SK-N-SH treated with all-trans-retinoic acid at 6 μM for 48 hours (cell line): ENCODE data around the gene ZNF699.

Experiments
- ATAC-seq: fragments of 200-7000 bp; cut with Tn5 transposase; 3 replicates; pipeline ENCODE4 v1.9.1; 2020; ENCODE audit warnings: mild to moderate bottlenecking, moderate library complexity
- OSR1 ChIP-seq: fragments of 250-450 bp; sonication (Bioruptor Pico); IDR thresholded peaks from 2 replicates; pipeline ENCODE4 v1.8.0; 2022; ENCODE audit warnings: moderate library complexity, mild to moderate bottlenecking, inconsistent platforms
- RARB ChIP-seq: fragments of 250-450 bp; sonication (Bioruptor Pico); IDR thresholded peaks from 2 replicates; pipeline ENCODE4 v1.8.0; 2021; ENCODE audit warnings: mild to moderate bottlenecking, moderate library complexity
- SNAI2 ChIP-seq: fragments of 250-450 bp; sonication (Bioruptor Pico); IDR thresholded peaks from 2 replicates; pipeline ENCODE4 v1.5.0; 2020; ENCODE audit warnings: mild to moderate bottlenecking, moderate library complexity
- TOX ChIP-seq: fragments of 250-450 bp; sonication (Bioruptor Pico); IDR thresholded peaks from 2 replicates; pipeline ENCODE4 v1.8.0; 2021; ENCODE audit warnings: mild to moderate bottlenecking, moderate library complexity, borderline replicate concordance
- ZNF70 ChIP-seq: fragments of 450-650 bp; formaldehyde crosslinking; IDR thresholded peaks from 2 replicates; pipeline ENCODE4 v1.5.0; 2020; ENCODE audit warnings: mild to moderate bottlenecking, moderate library complexity
- TF ChIP-seq, protein P1 (sequence below): fragments of 250-450 bp; sonication (Bioruptor Pico); IDR thresholded peaks from 2 replicates; pipeline ENCODE4 v1.8.0; 2020; ENCODE audit warnings: mild to moderate bottlenecking, moderate library complexity, borderline replicate concordance
- TF ChIP-seq, protein P2 (sequence below): fragments of 250-450 bp; sonication (Bioruptor Pico); IDR thresholded peaks from 2 replicates; pipeline ENCODE4 v1.8.0; 2021; ENCODE audit warnings: low read depth, mild to moderate bottlenecking, moderate library complexity, borderline replicate concordance
- TF ChIP-seq, protein P3 (sequence below): fragments of 250-450 bp; sonication (Bioruptor Pico); IDR thresholded peaks from 2 replicates; pipeline ENCODE4 v1.5.1; 2021; ENCODE audit warnings: mild to moderate bottlenecking, moderate library complexity
- TF ChIP-seq, protein P4 (sequence below): fragments of 250-450 bp; sonication (Bioruptor Pico); IDR thresholded peaks from 2 replicates; pipeline ENCODE4 v1.5.1; 2020; ENCODE audit warnings: low read depth, mild to moderate bottlenecking, moderate library complexity
- TF ChIP-seq, protein P5 (sequence below): fragments of 250-450 bp; sonication (Bioruptor Pico); IDR thresholded peaks from 2 replicates; pipeline ENCODE4 v1.5.0; 2020; ENCODE audit warnings: mild to moderate bottlenecking, moderate library complexity

The ZNF699 gene

DNA sequence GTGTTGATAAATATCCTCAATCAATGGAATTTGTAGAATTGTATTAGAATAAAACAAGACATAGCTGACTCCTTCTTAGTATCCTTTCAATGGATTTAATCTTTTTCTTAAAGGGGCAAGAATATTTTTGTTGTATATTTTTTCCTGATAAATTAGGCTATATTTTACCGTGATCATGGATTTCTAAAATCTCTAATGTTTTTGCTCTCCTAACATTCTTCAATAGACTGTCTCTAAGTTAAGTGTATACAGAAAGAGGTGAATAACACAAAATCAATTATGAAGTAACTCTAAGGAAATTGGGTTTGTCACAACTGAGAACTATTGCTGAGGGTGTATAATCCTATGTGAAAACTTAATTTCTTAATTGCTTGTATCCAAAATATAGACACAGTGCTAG, 59.0 kb downstream of the ZNF699 start, which contains the start of gene OR7E24:
OR7E24 (plus strand) TSS at position 301 of the 400 bp plus-strand sequence. CDS start 114 bp downstream, outside the sequence.
- ATAC-seq, result no peak
- TF ChIP-seq, protein P1, sequence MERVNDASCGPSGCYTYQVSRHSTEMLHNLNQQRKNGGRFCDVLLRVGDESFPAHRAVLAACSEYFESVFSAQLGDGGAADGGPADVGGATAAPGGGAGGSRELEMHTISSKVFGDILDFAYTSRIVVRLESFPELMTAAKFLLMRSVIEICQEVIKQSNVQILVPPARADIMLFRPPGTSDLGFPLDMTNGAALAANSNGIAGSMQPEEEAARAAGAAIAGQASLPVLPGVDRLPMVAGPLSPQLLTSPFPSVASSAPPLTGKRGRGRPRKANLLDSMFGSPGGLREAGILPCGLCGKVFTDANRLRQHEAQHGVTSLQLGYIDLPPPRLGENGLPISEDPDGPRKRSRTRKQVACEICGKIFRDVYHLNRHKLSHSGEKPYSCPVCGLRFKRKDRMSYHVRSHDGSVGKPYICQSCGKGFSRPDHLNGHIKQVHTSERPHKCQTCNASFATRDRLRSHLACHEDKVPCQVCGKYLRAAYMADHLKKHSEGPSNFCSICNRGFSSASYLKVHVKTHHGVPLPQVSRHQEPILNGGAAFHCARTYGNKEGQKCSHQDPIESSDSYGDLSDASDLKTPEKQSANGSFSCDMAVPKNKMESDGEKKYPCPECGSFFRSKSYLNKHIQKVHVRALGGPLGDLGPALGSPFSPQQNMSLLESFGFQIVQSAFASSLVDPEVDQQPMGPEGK (CRISPR knock-in tag), result no peak
- no peak for TF ChIP-seq RARB (CRISPR knock-in tag)
- TF ChIP-seq TOX (CRISPR knock-in tag), result no peak
- no peak for TF ChIP-seq ZNF70 (CRISPR knock-in tag)
- TF ChIP-seq, protein P2, sequence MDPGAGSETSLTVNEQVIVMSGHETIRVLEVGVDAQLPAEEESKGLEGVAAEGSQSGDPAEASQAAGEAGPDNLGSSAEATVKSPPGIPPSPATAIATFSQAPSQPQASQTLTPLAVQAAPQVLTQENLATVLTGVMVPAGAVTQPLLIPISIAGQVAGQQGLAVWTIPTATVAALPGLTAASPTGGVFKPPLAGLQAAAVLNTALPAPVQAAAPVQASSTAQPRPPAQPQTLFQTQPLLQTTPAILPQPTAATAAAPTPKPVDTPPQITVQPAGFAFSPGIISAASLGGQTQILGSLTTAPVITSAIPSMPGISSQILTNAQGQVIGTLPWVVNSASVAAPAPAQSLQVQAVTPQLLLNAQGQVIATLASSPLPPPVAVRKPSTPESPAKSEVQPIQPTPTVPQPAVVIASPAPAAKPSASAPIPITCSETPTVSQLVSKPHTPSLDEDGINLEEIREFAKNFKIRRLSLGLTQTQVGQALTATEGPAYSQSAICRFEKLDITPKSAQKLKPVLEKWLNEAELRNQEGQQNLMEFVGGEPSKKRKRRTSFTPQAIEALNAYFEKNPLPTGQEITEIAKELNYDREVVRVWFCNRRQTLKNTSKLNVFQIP, result no peak
- no peak for TF ChIP-seq SNAI2 (CRISPR knock-in tag)
- no peak for TF ChIP-seq OSR1 (CRISPR knock-in tag)
- TF ChIP-seq, protein P3, sequence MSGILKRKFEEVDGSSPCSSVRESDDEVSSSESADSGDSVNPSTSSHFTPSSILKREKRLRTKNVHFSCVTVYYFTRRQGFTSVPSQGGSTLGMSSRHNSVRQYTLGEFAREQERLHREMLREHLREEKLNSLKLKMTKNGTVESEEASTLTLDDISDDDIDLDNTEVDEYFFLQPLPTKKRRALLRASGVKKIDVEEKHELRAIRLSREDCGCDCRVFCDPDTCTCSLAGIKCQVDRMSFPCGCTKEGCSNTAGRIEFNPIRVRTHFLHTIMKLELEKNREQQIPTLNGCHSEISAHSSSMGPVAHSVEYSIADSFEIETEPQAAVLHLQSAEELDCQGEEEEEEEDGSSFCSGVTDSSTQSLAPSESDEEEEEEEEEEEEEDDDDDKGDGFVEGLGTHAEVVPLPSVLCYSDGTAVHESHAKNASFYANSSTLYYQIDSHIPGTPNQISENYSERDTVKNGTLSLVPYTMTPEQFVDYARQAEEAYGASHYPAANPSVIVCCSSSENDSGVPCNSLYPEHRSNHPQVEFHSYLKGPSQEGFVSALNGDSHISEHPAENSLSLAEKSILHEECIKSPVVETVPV (CRISPR knock-in tag), result no peak
- TF ChIP-seq, protein P4, sequence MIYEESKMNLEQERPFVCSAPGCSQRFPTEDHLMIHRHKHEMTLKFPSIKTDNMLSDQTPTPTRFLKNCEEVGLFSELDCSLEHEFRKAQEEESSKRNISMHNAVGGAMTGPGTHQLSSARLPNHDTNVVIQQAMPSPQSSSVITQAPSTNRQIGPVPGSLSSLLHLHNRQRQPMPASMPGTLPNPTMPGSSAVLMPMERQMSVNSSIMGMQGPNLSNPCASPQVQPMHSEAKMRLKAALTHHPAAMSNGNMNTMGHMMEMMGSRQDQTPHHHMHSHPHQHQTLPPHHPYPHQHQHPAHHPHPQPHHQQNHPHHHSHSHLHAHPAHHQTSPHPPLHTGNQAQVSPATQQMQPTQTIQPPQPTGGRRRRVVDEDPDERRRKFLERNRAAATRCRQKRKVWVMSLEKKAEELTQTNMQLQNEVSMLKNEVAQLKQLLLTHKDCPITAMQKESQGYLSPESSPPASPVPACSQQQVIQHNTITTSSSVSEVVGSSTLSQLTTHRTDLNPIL (CRISPR knock-in tag), result no peak
- TF ChIP-seq, protein P5, sequence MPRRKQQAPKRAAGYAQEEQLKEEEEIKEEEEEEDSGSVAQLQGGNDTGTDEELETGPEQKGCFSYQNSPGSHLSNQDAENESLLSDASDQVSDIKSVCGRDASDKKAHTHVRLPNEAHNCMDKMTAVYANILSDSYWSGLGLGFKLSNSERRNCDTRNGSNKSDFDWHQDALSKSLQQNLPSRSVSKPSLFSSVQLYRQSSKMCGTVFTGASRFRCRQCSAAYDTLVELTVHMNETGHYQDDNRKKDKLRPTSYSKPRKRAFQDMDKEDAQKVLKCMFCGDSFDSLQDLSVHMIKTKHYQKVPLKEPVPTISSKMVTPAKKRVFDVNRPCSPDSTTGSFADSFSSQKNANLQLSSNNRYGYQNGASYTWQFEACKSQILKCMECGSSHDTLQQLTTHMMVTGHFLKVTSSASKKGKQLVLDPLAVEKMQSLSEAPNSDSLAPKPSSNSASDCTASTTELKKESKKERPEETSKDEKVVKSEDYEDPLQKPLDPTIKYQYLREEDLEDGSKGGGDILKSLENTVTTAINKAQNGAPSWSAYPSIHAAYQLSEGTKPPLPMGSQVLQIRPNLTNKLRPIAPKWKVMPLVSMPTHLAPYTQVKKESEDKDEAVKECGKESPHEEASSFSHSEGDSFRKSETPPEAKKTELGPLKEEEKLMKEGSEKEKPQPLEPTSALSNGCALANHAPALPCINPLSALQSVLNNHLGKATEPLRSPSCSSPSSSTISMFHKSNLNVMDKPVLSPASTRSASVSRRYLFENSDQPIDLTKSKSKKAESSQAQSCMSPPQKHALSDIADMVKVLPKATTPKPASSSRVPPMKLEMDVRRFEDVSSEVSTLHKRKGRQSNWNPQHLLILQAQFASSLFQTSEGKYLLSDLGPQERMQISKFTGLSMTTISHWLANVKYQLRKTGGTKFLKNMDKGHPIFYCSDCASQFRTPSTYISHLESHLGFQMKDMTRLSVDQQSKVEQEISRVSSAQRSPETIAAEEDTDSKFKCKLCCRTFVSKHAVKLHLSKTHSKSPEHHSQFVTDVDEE, result no peak
